HG03280 (cell line): ENCODE results near the gene BSND.

Experiments
- ATAC-seq: cut with Tn5 transposase; IDR thresholded peaks from one replicate; pipeline ENCODE4 v1.9.1; 2021; ENCODE audit warnings: mild to moderate bottlenecking, moderate library complexity; ENCODE audit not compliant: unreplicated experiment

The BSND gene

GRCh38 chr1:54975356-54976108 is 23.2 kb upstream of the BSND start:
- ATAC-seq, result no peak

GRCh38 chr1:54976747-54977146 is 22.0 kb upstream of the BSND start:
- ATAC-seq, result no peak

GRCh38 chr1:54977533-54978297 is 21.0 kb upstream of the BSND start:
- ATAC-seq, result no peak

GRCh38 chr1:54978528-54979326 is 20.0 kb upstream of the BSND start:
- no peak for ATAC-seq

GRCh38 chr1:54979327-54979891 is 19.3 kb upstream of the BSND start:
- no peak for ATAC-seq

GRCh38 chr1:54980046-54980527 is 18.6 kb upstream of the BSND start:
- no peak for ATAC-seq

- ATAC-seq, result no peak
These were observed 18.0 kb upstream of the BSND start, which contains the start of gene TMEM61 for GRCh38 chr1:54980528-54981241. TMEM61 (plus strand) TSS chr1:54980628; CDS start chr1:54981066, 438 bp downstream.

- no peak for ATAC-seq
These were observed 17.3 kb upstream of the BSND start for GRCh38 chr1:54981466-54981865.

- no peak for ATAC-seq
These were observed 16.0 kb upstream of the BSND start for GRCh38 chr1:54982739-54983138.

- ATAC-seq, result no peak
These were observed 14.4 kb upstream of the BSND start for GRCh38 chr1:54984131-54984842.

- no peak for ATAC-seq
These were observed 13.2 kb upstream of the BSND start for GRCh38 chr1:54985556-54985955.

GRCh38 chr1:54986025-54986424 is 12.7 kb upstream of the BSND start:
- ATAC-seq, result no peak

- no peak for ATAC-seq
These were observed 12.2 kb upstream of the BSND start for GRCh38 chr1:54986533-54986932.

- ATAC-seq, result no peak
These were observed 11.3 kb upstream of the BSND start for GRCh38 chr1:54987427-54987826.

GRCh38 chr1:54987919-54988705 is 10.6 kb upstream of the BSND start:
- ATAC-seq, result no peak

GRCh38 chr1:54988975-54989374 is 9.8 kb upstream of the BSND start:
- ATAC-seq, result no peak

GRCh38 chr1:54989473-54989872 is 9.3 kb upstream of the BSND start:
- ATAC-seq, result no peak

GRCh38 chr1:54989968-54990810 is 8.5 kb upstream of the BSND start:
- ATAC-seq, result no peak
